Ishikawa (cell line): Measurements from ENCODE around the gene BSDC1.

Experiments used
- CEBPB ChIP-seq: IDR thresholded peaks from 2 replicates; pipeline ENCODE4 v1.6.1; 2012
- CREB1 ChIP-seq: IDR thresholded peaks from 2 replicates; pipeline ENCODE4 v1.6.1; 2012; ENCODE audit warnings: low read depth
- EGR1 ChIP-seq: IDR thresholded peaks from 2 replicates; pipeline ENCODE4 v1.6.1; 2012
- EP300 ChIP-seq: IDR thresholded peaks from 2 replicates; pipeline ENCODE4 v1.6.1; 2012; ENCODE audit warnings: borderline replicate concordance
- FOXM1 ChIP-seq: IDR thresholded peaks from 2 replicates; pipeline ENCODE4 v1.6.1; 2012; ENCODE audit warnings: low read depth, borderline replicate concordance
- MAX ChIP-seq: IDR thresholded peaks from 2 replicates; pipeline ENCODE4 v1.6.1; 2012
- NFIC ChIP-seq: IDR thresholded peaks from 2 replicates; pipeline ENCODE4 v1.6.1; 2012
- RAD21 ChIP-seq: IDR thresholded peaks from 2 replicates; pipeline ENCODE4 v1.6.1; 2012; ENCODE audit warnings: low read depth
- REST ChIP-seq: IDR thresholded peaks from 2 replicates; pipeline ENCODE4 v1.6.1; 2012; ENCODE audit warnings: low read depth, mild to moderate bottlenecking
- TAF1 ChIP-seq: IDR thresholded peaks from 2 replicates; pipeline ENCODE4 v1.6.1; 2012; ENCODE audit warnings: low read depth, mild to moderate bottlenecking
- TCF12 ChIP-seq: IDR thresholded peaks from 2 replicates; pipeline ENCODE4 v1.6.1; 2012; ENCODE audit warnings: low read depth
- TEAD4 ChIP-seq: IDR thresholded peaks from 2 replicates; pipeline ENCODE4 v1.6.1; 2012
- USF1 ChIP-seq: IDR thresholded peaks from 2 replicates; pipeline ENCODE4 v1.6.1; 2012
- YY1 ChIP-seq: IDR thresholded peaks from 2 replicates; pipeline ENCODE4 v1.6.1; 2012; ENCODE audit warnings: low read depth
- ZBTB7A ChIP-seq: IDR thresholded peaks from 2 replicates; pipeline ENCODE4 v1.6.1; 2012; ENCODE audit warnings: low read depth

BSDC1 gene

GRCh38 chr1:32330558-32331151 is 63.6 kb downstream of the BSDC1 start:
- no peak for TF ChIP-seq USF1
- TF ChIP-seq TEAD4 = no peak
- no peak for TF ChIP-seq TAF1
- no peak for TF ChIP-seq CREB1
- TF ChIP-seq YY1 = no peak
- no peak for TF ChIP-seq CEBPB

GRCh38 chr1:32329931-32330466 is 64.2 kb downstream of the BSDC1 start:
- no peak for TF ChIP-seq NFIC
- no peak for TF ChIP-seq EGR1
- no peak for TF ChIP-seq MAX
- no peak for TF ChIP-seq CREB1
- no peak for TF ChIP-seq EP300
- no peak for TF ChIP-seq REST
- no peak for TF ChIP-seq TEAD4
- TF ChIP-seq ZBTB7A = no peak
- TF ChIP-seq CEBPB = no peak
- no peak for TF ChIP-seq USF1
- no peak for TF ChIP-seq TAF1
- no peak for TF ChIP-seq TCF12
- no peak for TF ChIP-seq FOXM1
- TF ChIP-seq RAD21 = no peak
- TF ChIP-seq YY1 = no peak

GRCh38 chr1:32327204-32327603 is 67.0 kb downstream of the BSDC1 start:
- TF ChIP-seq CREB1 = no peak
- TF ChIP-seq NFIC = no peak
- no peak for TF ChIP-seq REST
- no peak for TF ChIP-seq CEBPB
- no peak for TF ChIP-seq RAD21
- no peak for TF ChIP-seq TCF12
- TF ChIP-seq TEAD4 = no peak
- TF ChIP-seq EP300 = no peak
- TF ChIP-seq FOXM1 = no peak
- TF ChIP-seq YY1 = no peak
- TF ChIP-seq EGR1 = no peak
- no peak for TF ChIP-seq USF1
- no peak for TF ChIP-seq ZBTB7A
- TF ChIP-seq MAX = no peak
- no peak for TF ChIP-seq TAF1

GRCh38 chr1:32321712-32322291 is 72.4 kb downstream of the BSDC1 start:
- TF ChIP-seq USF1 (no peak), TEAD4 (no peak), CEBPB (no peak), TAF1 (no peak), EGR1 (no peak), RAD21 (no peak), EP300 (no peak), REST (no peak), CREB1 (no peak), YY1 (no peak), MAX (no peak), FOXM1 (no peak), NFIC (no peak), ZBTB7A (no peak), TCF12 (no peak)
